ENCODE results near the gene CROT.

- no peak for TF ChIP-seq EZH2 (IDR thresholded peaks at IDR 0.05)
- TF ChIP-seq POLR2AphosphoS5 (IDR thresholded peaks at IDR 0.05; ENCODE audit: borderline replicate concordance, low read depth, low read length) = no peak
Measured at GRCh38 chr7:87411186-87411585, 65.7 kb downstream of the CROT start.
